ENCODE data around the gene MLC1. TPM values are rescaled to one million over a fixed set of nuclear protein-coding genes. Genes with fewer than 3 reads are reported as not detected.

Gene MLC1
- total and polyA plus RNA-seq, 8 donors: not detected

- WGBS, 5 donors: 19 to 52% (median 25%) methylated on average over 19 to 52 of the region's 52 CpGs
- H3K9me3 ChIP-seq: no peaks in the 10 kb centered on the region
- peak in 5 of 7 experiments; percentile 85 to 96 (median 89) for TF ChIP-seq CTCF (IDR thresholded peaks at IDR 0.05)
- TF ChIP-seq EP300 (IDR thresholded peaks at IDR 0.05): no peak
- no peak for TF ChIP-seq POLR2A (IDR thresholded peaks at IDR 0.05)
- TF ChIP-seq POLR2AphosphoS5 (IDR thresholded peaks at IDR 0.05): peak in 1 of 3 donors; percentile 66
- peaks cover 6 to 29% (median 23%) of the 10 kb centered on the region in 4 donors for H3K4me1 ChIP-seq
- H3K27ac ChIP-seq: peak overlapping the region in 1 of 5 donors; percentile 51
- peak overlapping the region in 1 of 4 donors; percentile 24 for H3K4me3 ChIP-seq
- H3K27me3 ChIP-seq: peaks cover 0 to 85% (median 17%) of the 10 kb centered on the region in 3 donors
- intact Hi-C loops (cut with DNase I; ENCODE audit: low total_unique reads): loop anchor here (2.0 kb wide), 1 partner anchor 102 kb away; no protein-coding TSS in a partner anchor
- peak; percentile 86 to 91 for DNase-seq
- no peaks in the 10 kb centered on the region for H3K36me3 ChIP-seq
Observed at GRCh38 chr22:50030297-50031188, 54.7 kb downstream of the MLC1 start.

DNA sequence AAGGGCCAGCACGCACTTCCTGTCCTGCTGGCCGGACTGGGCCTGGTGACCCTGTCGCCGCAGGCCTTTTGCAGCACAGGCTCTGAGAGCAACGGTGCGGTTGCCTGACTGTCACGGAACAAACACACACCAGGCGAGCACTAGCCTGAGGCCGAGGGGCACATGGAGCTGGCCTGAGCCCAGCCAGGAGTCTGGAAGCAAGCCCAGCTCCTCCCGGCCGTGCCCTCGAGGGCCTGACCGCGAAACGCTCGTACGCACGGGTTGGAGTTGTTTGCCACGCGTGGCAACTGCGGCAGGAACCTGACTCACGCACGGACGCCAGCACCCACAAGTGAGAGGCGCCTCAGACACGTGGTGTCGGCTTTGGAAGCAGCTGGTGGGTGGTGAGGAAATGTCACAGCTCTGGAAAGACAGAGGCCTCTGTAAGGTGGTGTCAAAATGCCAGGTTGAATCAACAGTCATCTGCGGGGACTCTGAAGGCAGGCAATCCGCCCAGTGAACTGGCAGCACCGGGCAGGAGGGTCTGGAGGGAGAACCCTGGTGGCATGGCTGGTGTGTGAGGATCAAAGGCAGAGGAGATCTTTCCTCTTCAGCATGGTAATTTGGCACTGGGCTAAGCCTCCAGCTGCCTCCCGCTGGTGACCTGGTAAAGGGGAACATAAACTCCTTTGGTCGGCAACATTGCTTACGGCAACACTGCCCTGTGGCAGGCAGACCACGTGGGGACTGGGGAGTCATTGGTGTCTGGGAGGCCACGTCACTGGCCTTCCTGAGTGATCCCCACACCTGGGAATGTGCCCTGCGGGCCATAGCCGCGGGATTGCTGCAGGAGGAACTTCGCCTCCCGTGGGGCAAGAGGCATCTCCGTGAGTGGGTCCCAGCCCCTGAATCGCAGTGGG, 57.3 kb downstream of the MLC1 start:
- DNase-seq: peak in 1 of 2 donors; percentile 87
- H3K27ac ChIP-seq: peak overlapping the region; percentile 35 to 84 (median 53)
- no peak overlapping the region for H3K4me3 ChIP-seq
- peaks cover 6 to 29% (median 23%) of the 10 kb centered on the region in 4 donors for H3K4me1 ChIP-seq
- no peak for TF ChIP-seq POLR2A (IDR thresholded peaks at IDR 0.05)
- peak in 2 of 3 donors; percentile 44 to 64 for TF ChIP-seq POLR2AphosphoS5 (IDR thresholded peaks at IDR 0.05)
- no peak for TF ChIP-seq EP300 (IDR thresholded peaks at IDR 0.05)
- peak in 1 of 7 experiments; percentile 7 for TF ChIP-seq CTCF (IDR thresholded peaks at IDR 0.05)
- peaks cover 0 to 71% (median 17%) of the 10 kb centered on the region in 3 donors for H3K27me3 ChIP-seq
- intact Hi-C loops (cut with DNase I; ENCODE audit: low total_unique reads): no loop called here
- no peaks in the 10 kb centered on the region for H3K36me3 ChIP-seq
- H3K9me3 ChIP-seq: no peaks in the 10 kb centered on the region
- WGBS, 5 donors: 23 to 66% (median 42%) methylated on average over 39 to 42 of the region's 42 CpGs

DNA sequence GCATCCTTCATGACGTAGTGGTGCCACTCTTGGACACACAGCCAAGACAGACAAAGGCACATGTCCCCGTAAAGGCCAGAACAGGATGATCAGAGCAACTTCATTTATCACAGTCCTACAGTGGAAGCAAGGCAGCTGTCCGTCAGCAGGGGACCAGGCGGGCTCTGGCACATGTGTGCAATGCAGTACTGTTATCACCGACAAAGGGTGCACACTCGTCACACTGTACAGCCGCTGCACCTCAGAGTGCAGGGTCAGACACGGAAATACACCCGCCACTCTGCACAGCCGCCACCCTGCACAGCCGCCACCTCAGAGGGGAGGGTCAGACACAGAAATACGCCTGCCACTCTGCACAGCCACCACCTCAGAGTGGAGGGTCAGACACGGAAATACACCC, 59.2 kb downstream of the MLC1 start:
- DNase-seq: no peak
- Histone ChIP-seq H3K9me3 (no peaks in the 10 kb centered on the region), H3K4me3 (no peak overlapping the region), H3K27ac (no peak overlapping the region), H3K4me1 (peaks cover 6 to 29% (median 23%) of the 10 kb centered on the region in 4 donors), H3K27me3 (peaks cover 0 to 53% (median 13%) of the 10 kb centered on the region in 3 donors), H3K36me3 (no peaks in the 10 kb centered on the region)
- WGBS, 5 donors: 70 to 94% (median 81%) methylated on average over 8 to 13 of the region's 13 CpGs
- TF ChIP-seq POLR2AphosphoS5 (IDR thresholded peaks at IDR 0.05) (no peak), CTCF (IDR thresholded peaks at IDR 0.05) (no peak), EP300 (IDR thresholded peaks at IDR 0.05) (no peak), POLR2A (IDR thresholded peaks at IDR 0.05) (no peak)
- intact Hi-C loops (cut with DNase I; ENCODE audit: low total_unique reads): no loop called here

Measured in stomach (tissue), 9 donors.